GM10266 (cell line): ENCODE measurements around the gene VAV3.

Source experiments
- DNase-seq: peaks from one replicate; pipeline ENCODE4 v3.0.0; 2012; ENCODE audit errors: extremely low spot score
- CTCF ChIP-seq: IDR thresholded peaks from 2 replicates; pipeline ENCODE4 v1.5.1; 2012; ENCODE audit warnings: mild to moderate bottlenecking, low read depth; ENCODE audit not compliant: control insufficient read depth, insufficient read depth; ENCODE audit errors: missing control alignments

Gene VAV3

GRCh38 chr1:107990606-107991005, 25.6 kb upstream of the VAV3 start:
- TF ChIP-seq CTCF = no peak
- DNase-seq = no peak

GRCh38 chr1:107981277-107981676, 16.3 kb upstream of the VAV3 start:
- DNase-seq = no peak
- TF ChIP-seq CTCF = no peak

- DNase-seq = no peak
- TF ChIP-seq CTCF = no peak
These were observed 14.9 kb upstream of the VAV3 start for GRCh38 chr1:107979926-107980325.

- TF ChIP-seq CTCF = no peak
- no peak for DNase-seq
These were observed 14.1 kb upstream of the VAV3 start for GRCh38 chr1:107979088-107979487.

GRCh38 chr1:107976836-107977235, 11.9 kb upstream of the VAV3 start:
- DNase-seq = no peak
- TF ChIP-seq CTCF = no peak

GRCh38 chr1:107976431-107976830, 11.5 kb upstream of the VAV3 start:
- DNase-seq = no peak
- TF ChIP-seq CTCF = no peak

GRCh38 chr1:107975851-107976250, 10.9 kb upstream of the VAV3 start:
- TF ChIP-seq CTCF = no peak
- DNase-seq = no peak
